NB4 (cell line): ENCODE data around the gene TLCD3B.

Experiments used
- CTCF ChIP-seq: IDR thresholded peaks from one replicate; pipeline ENCODE4 v1.5.1; 2012; ENCODE audit warnings: low read depth, low read length
- POLR2A ChIP-seq: IDR thresholded peaks from 2 replicates; pipeline ENCODE4 v1.6.1; 2011; ENCODE audit warnings: mild to moderate bottlenecking; ENCODE audit not compliant: insufficient read length; ENCODE audit errors: extremely low read depth

- TF ChIP-seq CTCF (peak; percentile 74), POLR2A (no peak)
Measured at GRCh38 chr16:30032083-30032819, 1.2 kb upstream of the TLCD3B start.
